Ishikawa (cell line): ENCODE measurements around the gene HOMER1.

ENCODE experiments used
- CEBPB ChIP-seq: IDR thresholded peaks from 2 replicates; pipeline ENCODE4 v1.6.1; 2012
- EGR1 ChIP-seq: IDR thresholded peaks from 2 replicates; pipeline ENCODE4 v1.6.1; 2012
- EP300 ChIP-seq: IDR thresholded peaks from 2 replicates; pipeline ENCODE4 v1.6.1; 2012; ENCODE audit warnings: borderline replicate concordance
- FOXM1 ChIP-seq: IDR thresholded peaks from 2 replicates; pipeline ENCODE4 v1.6.1; 2012; ENCODE audit warnings: low read depth, borderline replicate concordance
- NFIC ChIP-seq: IDR thresholded peaks from 2 replicates; pipeline ENCODE4 v1.6.1; 2012
- RAD21 ChIP-seq: IDR thresholded peaks from 2 replicates; pipeline ENCODE4 v1.6.1; 2012; ENCODE audit warnings: low read depth
- TAF1 ChIP-seq: IDR thresholded peaks from 2 replicates; pipeline ENCODE4 v1.6.1; 2012; ENCODE audit warnings: low read depth, mild to moderate bottlenecking
- TCF12 ChIP-seq: IDR thresholded peaks from 2 replicates; pipeline ENCODE4 v1.6.1; 2012; ENCODE audit warnings: low read depth
- TEAD4 ChIP-seq: IDR thresholded peaks from 2 replicates; pipeline ENCODE4 v1.6.1; 2012
- YY1 ChIP-seq: IDR thresholded peaks from 2 replicates; pipeline ENCODE4 v1.6.1; 2012; ENCODE audit warnings: low read depth
- ZBTB7A ChIP-seq: IDR thresholded peaks from 2 replicates; pipeline ENCODE4 v1.6.1; 2012; ENCODE audit warnings: low read depth
- TF ChIP-seq, protein P1 (sequence below): IDR thresholded peaks from 2 replicates; pipeline ENCODE4 v1.6.1; 2012; ENCODE audit warnings: low read depth, mild to moderate bottlenecking
- TF ChIP-seq, protein P2 (sequence below): IDR thresholded peaks from 2 replicates; pipeline ENCODE4 v1.6.1; 2012
- TF ChIP-seq, protein P3 (sequence below): IDR thresholded peaks from 2 replicates; pipeline ENCODE4 v1.6.1; 2012

DNA sequence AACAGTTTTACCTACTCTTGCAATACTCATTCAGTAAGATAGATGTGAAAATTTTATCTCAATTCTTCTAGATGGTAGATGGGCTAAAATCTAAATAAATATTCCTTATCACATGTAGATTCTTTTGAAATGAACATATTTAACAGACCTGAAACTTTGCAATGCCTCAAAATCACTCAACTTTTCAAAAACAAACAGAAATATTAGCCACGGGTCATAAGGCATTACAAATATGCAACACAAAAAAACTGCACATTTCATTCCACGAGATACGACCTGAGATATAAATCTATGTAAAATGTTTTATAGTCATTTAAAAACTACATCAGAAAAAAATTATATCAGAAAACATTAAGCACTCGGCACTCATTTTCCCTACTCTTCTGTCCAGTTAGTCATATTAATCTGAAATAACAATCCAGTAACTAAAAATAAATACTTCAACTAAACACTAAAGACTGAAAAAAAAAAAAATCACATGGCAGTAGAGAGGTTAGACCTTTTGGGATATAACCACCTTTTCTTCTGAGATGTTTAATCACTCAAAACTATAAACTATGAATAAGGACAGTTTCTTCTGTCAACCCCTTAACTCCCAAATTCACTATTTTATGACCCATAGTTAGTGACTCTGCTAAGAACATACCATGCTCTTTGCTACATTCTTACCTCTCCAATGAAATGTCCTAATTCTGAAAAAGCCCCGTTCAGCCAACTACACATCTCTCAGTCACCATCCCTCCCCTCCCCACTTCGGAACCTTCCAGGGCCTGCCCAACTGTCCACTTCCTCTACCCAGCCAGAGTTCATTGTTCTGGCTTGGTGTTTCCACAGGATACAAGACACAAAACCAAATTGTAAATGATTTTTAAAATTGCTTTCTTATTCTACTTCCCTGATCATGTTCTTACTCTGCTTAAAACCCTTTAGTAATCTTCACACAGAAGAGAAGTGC lies 6.4 kb downstream of the HOMER1 start:
- TF ChIP-seq, protein P1, sequence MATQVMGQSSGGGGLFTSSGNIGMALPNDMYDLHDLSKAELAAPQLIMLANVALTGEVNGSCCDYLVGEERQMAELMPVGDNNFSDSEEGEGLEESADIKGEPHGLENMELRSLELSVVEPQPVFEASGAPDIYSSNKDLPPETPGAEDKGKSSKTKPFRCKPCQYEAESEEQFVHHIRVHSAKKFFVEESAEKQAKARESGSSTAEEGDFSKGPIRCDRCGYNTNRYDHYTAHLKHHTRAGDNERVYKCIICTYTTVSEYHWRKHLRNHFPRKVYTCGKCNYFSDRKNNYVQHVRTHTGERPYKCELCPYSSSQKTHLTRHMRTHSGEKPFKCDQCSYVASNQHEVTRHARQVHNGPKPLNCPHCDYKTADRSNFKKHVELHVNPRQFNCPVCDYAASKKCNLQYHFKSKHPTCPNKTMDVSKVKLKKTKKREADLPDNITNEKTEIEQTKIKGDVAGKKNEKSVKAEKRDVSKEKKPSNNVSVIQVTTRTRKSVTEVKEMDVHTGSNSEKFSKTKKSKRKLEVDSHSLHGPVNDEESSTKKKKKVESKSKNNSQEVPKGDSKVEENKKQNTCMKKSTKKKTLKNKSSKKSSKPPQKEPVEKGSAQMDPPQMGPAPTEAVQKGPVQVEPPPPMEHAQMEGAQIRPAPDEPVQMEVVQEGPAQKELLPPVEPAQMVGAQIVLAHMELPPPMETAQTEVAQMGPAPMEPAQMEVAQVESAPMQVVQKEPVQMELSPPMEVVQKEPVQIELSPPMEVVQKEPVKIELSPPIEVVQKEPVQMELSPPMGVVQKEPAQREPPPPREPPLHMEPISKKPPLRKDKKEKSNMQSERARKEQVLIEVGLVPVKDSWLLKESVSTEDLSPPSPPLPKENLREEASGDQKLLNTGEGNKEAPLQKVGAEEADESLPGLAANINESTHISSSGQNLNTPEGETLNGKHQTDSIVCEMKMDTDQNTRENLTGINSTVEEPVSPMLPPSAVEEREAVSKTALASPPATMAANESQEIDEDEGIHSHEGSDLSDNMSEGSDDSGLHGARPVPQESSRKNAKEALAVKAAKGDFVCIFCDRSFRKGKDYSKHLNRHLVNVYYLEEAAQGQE = no peak
- no peak for TF ChIP-seq RAD21
- no peak for TF ChIP-seq FOXM1
- TF ChIP-seq YY1 = no peak
- no peak for TF ChIP-seq TAF1
- TF ChIP-seq, protein P2, sequence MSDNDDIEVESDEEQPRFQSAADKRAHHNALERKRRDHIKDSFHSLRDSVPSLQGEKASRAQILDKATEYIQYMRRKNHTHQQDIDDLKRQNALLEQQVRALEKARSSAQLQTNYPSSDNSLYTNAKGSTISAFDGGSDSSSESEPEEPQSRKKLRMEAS = no peak
- no peak for TF ChIP-seq EP300
- no peak for TF ChIP-seq ZBTB7A
- TF ChIP-seq EGR1 = no peak
- TF ChIP-seq CEBPB = no peak
- TF ChIP-seq TCF12 = no peak
- TF ChIP-seq TEAD4 = no peak
- no peak for TF ChIP-seq NFIC
- TF ChIP-seq, protein P3, sequence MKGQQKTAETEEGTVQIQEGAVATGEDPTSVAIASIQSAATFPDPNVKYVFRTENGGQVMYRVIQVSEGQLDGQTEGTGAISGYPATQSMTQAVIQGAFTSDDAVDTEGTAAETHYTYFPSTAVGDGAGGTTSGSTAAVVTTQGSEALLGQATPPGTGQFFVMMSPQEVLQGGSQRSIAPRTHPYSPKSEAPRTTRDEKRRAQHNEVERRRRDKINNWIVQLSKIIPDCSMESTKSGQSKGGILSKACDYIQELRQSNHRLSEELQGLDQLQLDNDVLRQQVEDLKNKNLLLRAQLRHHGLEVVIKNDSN = no peak
